Measurements from ENCODE around the gene COX7A1. TPM values are rescaled to one million over a fixed set of nuclear protein-coding genes. Genes with fewer than 3 reads are reported as not detected.

The COX7A1 gene
- total and polyA plus RNA-seq, 2 experiments from 2014 or later: 6.5 TPM; not detected in 1

DNA sequence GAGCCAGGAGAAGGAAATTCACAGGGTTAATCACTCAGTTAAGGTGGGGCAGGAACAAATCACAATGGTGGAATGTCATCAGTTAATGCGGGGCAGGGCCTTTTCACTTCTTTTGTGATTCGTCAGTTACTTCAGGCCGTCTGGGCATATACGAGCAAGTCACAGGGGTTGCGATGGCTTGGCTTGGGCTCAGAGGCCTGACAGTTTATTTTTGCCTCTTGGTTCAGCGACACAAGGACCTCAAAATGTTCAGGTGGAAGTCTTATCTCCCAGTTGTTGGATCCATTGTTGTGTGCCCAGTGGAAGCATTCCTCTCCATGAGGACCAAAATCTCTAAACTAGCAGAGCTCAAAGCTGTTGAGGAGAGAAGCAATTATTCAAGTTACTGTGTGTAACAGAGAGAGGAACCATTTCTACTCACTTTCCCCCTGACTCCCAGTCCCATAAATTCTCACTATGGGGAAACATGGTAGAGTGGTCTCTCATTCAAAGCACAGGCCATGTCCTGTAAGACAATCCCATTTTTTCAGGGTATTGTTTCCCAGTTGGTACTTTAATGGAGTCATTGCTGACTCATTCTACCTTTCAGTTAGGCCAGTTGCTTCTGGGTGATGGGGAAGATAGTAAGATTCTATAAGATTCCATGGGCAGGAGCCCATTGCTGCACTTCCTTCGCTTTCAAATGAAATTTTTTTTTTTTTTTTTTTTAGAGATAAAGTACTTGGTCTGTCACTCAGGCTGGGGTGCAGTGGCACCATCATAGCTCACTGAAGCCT lies 8.8 kb upstream of the COX7A1 start:
- Histone ChIP-seq H3K9me3 (ENCODE audit: low read depth) (no peaks in the 10 kb centered on the region), H3K4me3 (no peak overlapping the region), H3K27ac (no peak overlapping the region), H3K36me3 (no peaks in the 10 kb centered on the region), H3K27me3 (no peaks in the 10 kb centered on the region), H3K4me1 (ENCODE audit: low read depth) (no peaks in the 10 kb centered on the region)
- TF ChIP-seq, protein P1, sequence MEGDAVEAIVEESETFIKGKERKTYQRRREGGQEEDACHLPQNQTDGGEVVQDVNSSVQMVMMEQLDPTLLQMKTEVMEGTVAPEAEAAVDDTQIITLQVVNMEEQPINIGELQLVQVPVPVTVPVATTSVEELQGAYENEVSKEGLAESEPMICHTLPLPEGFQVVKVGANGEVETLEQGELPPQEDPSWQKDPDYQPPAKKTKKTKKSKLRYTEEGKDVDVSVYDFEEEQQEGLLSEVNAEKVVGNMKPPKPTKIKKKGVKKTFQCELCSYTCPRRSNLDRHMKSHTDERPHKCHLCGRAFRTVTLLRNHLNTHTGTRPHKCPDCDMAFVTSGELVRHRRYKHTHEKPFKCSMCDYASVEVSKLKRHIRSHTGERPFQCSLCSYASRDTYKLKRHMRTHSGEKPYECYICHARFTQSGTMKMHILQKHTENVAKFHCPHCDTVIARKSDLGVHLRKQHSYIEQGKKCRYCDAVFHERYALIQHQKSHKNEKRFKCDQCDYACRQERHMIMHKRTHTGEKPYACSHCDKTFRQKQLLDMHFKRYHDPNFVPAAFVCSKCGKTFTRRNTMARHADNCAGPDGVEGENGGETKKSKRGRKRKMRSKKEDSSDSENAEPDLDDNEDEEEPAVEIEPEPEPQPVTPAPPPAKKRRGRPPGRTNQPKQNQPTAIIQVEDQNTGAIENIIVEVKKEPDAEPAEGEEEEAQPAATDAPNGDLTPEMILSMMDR (IDR thresholded peaks at IDR 0.05; ENCODE audit: low read depth, low read length): no peak
- no peak for DNase-seq (ENCODE audit: low read depth in 1 of 2, low spot score in 1 of 2)

DNA sequence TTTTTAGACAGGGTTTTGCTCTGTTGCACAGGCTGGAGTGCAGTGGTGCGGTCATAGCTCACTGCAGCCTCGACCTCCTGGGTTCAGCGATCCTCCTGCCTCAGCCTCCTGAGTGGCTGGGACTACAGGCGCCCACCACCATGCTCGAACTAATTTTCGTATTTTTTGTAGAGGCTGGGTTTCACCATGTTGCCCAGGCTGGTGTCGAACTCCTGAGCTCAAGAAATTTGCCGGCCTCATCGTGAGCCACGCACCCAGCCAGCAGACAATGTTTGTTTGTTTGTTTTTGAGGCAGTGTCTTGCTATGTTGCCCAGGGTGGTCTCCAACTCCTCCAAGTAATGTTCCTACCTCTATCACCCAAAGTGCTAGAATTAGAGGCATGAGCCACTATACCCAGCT lies 879 bp upstream of the COX7A1 start:
- H3K36me3 ChIP-seq: peaks cover 10% of the 10 kb centered on the region
- no peaks in the 10 kb centered on the region for H3K4me1 ChIP-seq (ENCODE audit: low read depth)
- no peaks in the 10 kb centered on the region for H3K9me3 ChIP-seq (ENCODE audit: low read depth)
- no peaks in the 10 kb centered on the region for H3K27me3 ChIP-seq
- no peak for DNase-seq (ENCODE audit: low read depth in 1 of 2, low spot score in 1 of 2)
- H3K27ac ChIP-seq: no peak overlapping the region
- TF ChIP-seq, protein P1 (IDR thresholded peaks at IDR 0.05; ENCODE audit: low read depth, low read length): no peak
- H3K4me3 ChIP-seq: no peak overlapping the region

DNA sequence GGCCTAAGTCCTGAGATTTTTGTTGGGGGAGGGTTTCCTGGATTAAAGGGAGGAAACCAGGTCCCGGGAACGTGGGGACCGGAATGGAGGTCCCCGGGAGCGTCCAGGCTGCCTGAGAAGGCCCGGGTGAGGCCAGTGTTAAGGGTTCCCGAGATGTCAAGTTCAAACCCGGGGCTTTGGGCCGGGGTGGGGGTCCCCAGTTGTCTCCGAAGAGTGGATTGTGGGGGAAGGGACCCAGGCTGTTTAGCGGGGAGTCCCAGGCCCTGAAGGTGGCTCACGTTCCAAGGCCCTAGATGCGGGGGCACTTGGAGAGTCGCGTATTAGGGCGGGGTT lies 262 bp downstream of the COX7A1 start:
- DNase-seq (ENCODE audit: low read depth in 1 of 2, low spot score in 1 of 2): peak in 1 of 2 donors; percentile 10

DNA sequence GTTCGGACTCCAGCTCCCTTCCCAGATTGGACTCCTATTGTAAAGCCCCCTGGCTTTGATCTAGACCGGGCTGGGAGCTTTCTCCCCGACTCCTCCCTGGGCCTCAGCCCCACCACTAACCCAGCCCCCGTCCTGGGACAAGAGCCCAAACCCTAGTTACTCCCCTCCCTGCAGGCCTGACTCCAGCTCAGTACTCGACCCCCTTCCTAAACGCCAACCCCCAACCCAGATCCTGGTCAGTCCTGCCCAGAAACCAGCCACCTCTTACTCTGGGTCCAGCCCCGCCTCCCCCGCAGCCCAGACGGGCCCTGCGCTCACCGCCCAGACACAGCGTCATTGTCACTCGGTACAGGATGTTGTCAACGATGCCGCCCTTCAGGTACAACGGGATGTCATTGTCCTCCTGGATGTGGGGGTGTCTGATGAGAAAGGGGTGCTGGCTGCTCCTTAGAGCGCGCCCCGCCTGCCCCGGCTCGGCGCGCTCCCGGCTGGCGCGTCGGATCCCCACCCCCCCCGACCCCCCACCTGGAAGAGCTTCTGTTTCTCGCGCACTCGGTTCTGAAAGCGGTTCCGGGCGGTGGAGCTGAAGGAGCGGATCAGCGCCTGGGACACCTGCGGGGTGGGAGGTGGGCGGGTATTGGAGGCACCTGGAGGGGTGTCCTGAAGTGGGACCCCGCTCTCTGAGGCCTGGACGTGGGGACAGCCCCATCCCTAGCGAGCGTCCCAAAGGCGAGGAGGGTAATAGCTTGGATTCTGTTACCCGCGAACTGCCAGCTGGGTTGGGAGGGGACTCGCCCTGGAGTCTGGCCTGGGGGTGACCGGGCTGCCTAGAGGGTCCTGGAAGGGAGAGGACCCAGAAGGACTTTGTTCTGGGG lies 866 bp downstream of the COX7A1 start:
- no peak overlapping the region for H3K27ac ChIP-seq
- H3K27me3 ChIP-seq: no peaks in the 10 kb centered on the region
- DNase-seq (ENCODE audit: low read depth in 1 of 2, low spot score in 1 of 2): peak in 1 of 2 donors; percentile 18
- no peak overlapping the region for H3K4me3 ChIP-seq
- no peaks in the 10 kb centered on the region for H3K9me3 ChIP-seq (ENCODE audit: low read depth)
- H3K36me3 ChIP-seq: peaks cover 18% of the 10 kb centered on the region
- no peaks in the 10 kb centered on the region for H3K4me1 ChIP-seq (ENCODE audit: low read depth)
- TF ChIP-seq, protein P1 (IDR thresholded peaks at IDR 0.05; ENCODE audit: low read depth, low read length): no peak

More for the DNA sequence above, 262 bp downstream of the COX7A1 start:
- H3K4me3 ChIP-seq: no peak overlapping the region
- H3K9me3 ChIP-seq (ENCODE audit: low read depth): no peaks in the 10 kb centered on the region
- H3K36me3 ChIP-seq: peaks cover 16% of the 10 kb centered on the region
- H3K27me3 ChIP-seq: no peaks in the 10 kb centered on the region
- TF ChIP-seq, protein P1 (IDR thresholded peaks at IDR 0.05; ENCODE audit: low read depth, low read length): no peak
- H3K4me1 ChIP-seq (ENCODE audit: low read depth): no peaks in the 10 kb centered on the region
- H3K27ac ChIP-seq: no peak overlapping the region

DNA sequence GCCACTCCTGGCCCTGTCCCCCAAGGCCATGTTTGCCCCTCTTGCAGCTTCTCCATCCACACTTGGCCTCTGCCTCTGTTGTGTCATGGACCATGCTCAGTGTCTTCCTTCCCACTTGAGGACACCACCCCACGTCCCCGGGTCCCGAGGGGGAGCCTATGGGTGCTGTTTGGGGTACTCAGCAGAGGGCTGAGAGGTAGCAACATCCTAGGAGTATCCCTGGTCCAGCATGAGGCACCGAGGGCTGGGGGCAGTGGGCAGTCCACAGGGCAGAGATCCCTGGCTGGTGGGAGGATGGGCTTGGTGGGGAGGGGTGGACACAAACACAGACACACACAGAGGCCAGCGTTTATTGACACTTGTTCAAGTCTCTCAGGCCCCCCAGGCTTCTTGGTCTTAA lies 1.7 kb downstream of the COX7A1 start:
- TF ChIP-seq, protein P1 (IDR thresholded peaks at IDR 0.05; ENCODE audit: low read depth, low read length): no peak
- Histone ChIP-seq H3K4me3 (no peak overlapping the region), H3K4me1 (ENCODE audit: low read depth) (no peaks in the 10 kb centered on the region), H3K27ac (no peak overlapping the region), H3K9me3 (ENCODE audit: low read depth) (no peaks in the 10 kb centered on the region), H3K27me3 (no peaks in the 10 kb centered on the region), H3K36me3 (peaks cover 26% of the 10 kb centered on the region)
- DNase-seq (ENCODE audit: low read depth in 1 of 2, low spot score in 1 of 2): no peak
